ENCODE results near the gene BRI3BP.
"Not testable (repeated sequence)": the region's sequence is repeated elsewhere in the genome, so short reads cannot be mapped to it uniquely, and the experiment has no call there.

The BRI3BP gene

GRCh38 chr12:125070112-125070511, 76.7 kb downstream of the BRI3BP start:
- DNase-seq, result no peak

- DNase-seq, result no peak
Observed at GRCh38 chr12:125070661-125071390, 77.4 kb downstream of the BRI3BP start.

- no peak for DNase-seq
Observed at GRCh38 chr12:125071456-125071855, 78.0 kb downstream of the BRI3BP start.

- DNase-seq, result no peak
Observed at GRCh38 chr12:125072496-125072895, 79.1 kb downstream of the BRI3BP start.

- not testable (repeated sequence) for DNase-seq
Observed at GRCh38 chr12:125074294-125074693, 80.8 kb downstream of the BRI3BP start.

GRCh38 chr12:125076103-125076502, 82.7 kb downstream of the BRI3BP start:
- DNase-seq, result no peak

- DNase-seq, result no peak
Observed at GRCh38 chr12:125079084-125079483, 85.6 kb downstream of the BRI3BP start.

GRCh38 chr12:125079648-125080645, 86.5 kb downstream of the BRI3BP start:
- DNase-seq, result no peak

Data from NCI-H69 (cell line).